Measurements from ENCODE around the gene POR.

- TF ChIP-seq CTCF (IDR thresholded peaks at IDR 0.05; ENCODE audit: low read length) (no peak), EZH2 (IDR thresholded peaks at IDR 0.05; ENCODE audit: borderline replicate concordance, low read length) (no peak)
Observed at GRCh38 chr7:75962607-75963380, 47.8 kb downstream of the POR start.

All from OCI-LY1 (cell line).